ENCODE measurements around the gene ADH5.
"Not testable (repeated sequence)": the region's sequence is repeated elsewhere in the genome, so short reads cannot be mapped to it uniquely, and the experiment has no call there.

ADH5 gene

DNA sequence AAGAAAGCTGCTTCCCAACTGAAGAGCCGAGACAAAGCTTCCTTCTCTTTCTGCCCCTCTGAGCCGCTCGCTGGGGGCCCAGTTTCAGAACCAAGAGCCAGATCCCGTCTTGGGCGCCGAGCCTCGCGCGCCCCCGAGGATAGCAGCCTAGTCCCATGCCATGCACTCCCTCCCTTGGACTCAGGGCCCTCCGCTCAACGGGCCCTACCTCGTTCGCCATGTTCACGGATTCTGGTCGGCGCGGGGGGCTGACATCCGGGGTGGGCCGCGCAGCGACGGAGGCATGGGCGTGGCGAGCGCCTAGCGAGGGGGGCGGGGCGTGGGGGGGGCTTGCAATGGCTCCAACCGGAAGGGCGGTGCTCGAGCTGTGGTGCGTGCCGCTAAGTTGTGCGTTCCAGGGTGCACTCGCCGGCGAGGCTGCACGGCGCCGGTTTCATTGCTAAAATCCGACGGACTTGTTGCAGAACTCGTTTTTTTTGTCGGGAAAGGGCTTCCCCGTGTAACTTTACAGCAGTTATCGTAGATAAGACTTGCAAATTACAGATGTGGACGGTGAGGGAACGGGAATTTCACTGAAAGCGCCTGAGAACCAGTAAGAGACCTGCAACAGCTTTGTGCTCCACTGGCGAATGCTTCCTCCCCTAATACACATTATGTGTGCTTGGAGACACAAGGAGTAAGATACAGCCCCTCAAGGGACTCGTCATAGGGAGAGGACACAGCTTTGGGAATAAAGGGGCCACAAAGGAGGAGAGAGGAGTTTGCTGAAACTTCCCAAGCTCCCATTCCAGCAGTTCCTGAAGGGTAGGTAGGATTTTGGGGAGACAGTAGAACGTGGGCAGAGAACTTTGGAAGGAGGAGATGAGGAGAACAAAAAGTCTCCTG, at the start of gene ADH5:
Gene ADH5 (minus strand): TSS at position 308 of the 885 bp plus-strand sequence. CDS start 88 bp downstream, at position 220.
- peak; percentile 93 for DNase-seq (ENCODE audit: low spot score)

DNA sequence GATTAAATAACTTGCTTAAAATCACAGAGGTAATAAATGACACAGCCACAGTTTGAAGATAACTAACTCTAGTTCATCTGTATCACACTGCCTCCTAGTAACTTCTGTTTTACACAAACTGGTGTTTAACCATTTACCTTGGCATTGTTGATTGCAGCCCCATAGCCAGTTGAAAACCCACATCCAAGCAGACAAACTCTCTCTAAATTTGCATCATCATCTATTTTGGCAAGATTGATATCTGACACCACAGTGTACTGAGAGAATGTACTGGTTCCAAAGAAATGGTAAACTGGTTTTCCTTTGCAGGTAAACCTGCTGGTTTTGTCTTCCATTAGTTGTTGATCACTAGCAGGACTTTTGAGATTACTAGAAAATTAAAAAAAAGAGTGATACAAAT, 47.7 kb upstream of the ADH5 start:
- DNase-seq (ENCODE audit: low spot score): no peak

DNA sequence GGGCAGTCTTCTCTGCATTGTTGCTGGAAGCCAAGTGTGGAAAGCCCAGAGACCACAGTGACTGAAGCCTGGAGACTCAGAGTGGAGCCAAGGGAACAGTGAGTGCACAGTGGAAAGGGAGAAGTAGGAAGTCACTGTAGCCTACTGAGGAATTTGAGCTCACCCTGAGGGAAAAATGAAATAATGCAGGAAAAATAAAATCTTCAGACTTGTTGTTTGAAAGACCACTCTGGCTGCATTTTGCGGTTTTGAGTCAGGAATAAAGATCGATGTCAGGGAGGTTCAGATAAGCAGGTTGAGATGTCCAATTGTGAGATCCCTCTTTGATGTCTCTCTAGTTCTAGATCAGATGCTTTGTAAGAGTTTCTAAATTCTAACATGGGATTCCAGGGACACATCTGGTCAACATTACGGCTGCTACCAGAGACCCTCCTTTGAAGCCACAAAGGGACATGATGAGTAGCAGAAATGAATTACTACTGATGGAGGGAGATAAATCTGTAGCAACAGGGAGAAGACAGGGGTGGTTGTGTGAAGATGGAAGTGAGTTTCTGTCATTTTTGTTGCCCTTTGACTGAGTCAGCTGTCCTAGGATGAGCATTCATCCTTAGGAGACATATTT, 47.1 kb upstream of the ADH5 start:
- DNase-seq (ENCODE audit: low spot score): no peak

- DNase-seq (ENCODE audit: low spot score): no peak
These were observed 46.0 kb upstream of the ADH5 start for GRCh38 chr4:99134586-99134985.

- DNase-seq (ENCODE audit: low spot score): no peak
These were observed 42.8 kb upstream of the ADH5 start for GRCh38 chr4:99131378-99131777.

GRCh38 chr4:99126376-99126775, 37.8 kb upstream of the ADH5 start:
- DNase-seq (ENCODE audit: low spot score): no peak

DNA sequence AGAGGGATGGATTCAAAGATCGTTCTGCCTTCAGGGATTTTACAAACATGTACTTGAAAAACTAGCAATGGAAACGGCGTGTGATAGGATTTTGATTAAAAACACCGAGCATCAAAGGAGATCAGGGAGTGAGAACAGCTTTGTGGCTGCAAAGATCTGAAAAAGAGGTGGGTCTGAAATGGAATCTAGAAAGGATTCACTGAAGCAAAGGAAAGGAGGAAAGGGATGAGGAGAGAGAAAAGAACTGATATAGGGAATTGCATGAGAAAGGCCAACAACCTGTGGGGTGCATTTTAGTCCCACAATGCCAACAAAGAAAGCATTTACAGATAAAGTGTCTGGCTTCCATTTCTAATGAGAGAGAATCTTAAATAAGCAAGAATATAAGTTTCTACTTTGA, 32.4 kb upstream of the ADH5 start:
- DNase-seq (ENCODE audit: low spot score): no peak

GRCh38 chr4:99120501-99120900, 31.9 kb upstream of the ADH5 start:
- no peak for DNase-seq (ENCODE audit: low spot score)

DNA sequence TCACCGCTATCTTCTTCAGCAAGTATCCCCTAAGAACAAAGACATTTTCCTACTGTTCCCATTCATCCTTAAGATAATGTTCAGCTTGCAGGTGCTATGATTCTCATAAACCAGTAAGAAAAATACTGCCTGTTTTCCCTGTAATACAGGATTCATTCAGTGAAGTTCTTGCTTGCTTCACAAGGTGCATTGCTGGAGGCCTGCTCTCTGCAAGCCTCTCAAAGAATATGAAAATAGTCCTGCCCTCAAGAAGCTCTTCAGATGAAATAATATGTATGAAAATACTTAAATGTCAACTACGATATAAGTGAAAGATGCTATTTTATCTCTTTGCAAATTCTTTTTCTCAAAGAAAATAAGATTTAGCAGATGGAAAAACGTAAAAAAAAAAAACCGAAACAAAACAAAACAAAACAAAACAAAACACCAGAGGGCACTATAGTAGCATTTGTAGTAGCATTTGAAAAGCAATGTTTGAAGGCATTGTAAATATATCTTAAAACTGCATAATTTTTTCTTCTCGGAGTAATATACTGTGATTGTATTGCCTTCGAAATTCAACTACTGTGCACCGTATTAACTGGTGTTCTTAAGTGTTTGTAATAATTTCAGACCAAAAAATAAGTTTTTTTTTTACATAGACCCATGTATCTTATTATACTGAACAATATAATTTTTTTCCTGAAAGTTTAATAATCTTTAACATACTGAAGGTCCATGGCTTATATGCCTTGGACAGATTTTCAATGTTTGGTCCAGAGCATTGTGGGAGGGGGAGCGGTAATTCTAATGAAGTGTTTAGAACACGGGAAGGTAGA, 29.5 kb upstream of the ADH5 start:
- no peak for DNase-seq (ENCODE audit: low spot score)

- not testable (repeated sequence) for DNase-seq (ENCODE audit: low spot score)
These were observed 28.7 kb upstream of the ADH5 start for GRCh38 chr4:99117122-99117841.

DNA sequence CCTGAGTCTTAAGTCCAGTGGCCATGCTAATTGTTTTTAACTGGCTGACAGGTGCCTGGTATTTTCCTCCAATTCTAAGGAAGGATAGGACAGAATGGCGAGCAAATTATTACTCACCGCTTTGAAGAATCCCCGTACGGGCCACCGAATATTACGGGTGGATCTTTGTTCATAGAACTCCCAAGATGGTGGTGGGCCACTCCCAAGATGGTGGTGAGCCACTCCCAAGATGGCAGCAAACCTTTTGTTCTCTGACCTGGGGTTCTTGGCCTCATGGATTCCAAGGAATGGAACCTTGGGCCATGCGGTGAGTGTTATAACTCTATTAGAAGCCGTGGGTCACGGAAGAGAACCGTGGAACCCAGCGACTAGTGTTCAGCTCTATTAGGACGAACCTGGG, 20.7 kb upstream of the ADH5 start:
- DNase-seq (ENCODE audit: low spot score): not testable (repeated sequence)

- DNase-seq (ENCODE audit: low spot score): no peak
These were observed 15.6 kb upstream of the ADH5 start for GRCh38 chr4:99104153-99104552.

DNA sequence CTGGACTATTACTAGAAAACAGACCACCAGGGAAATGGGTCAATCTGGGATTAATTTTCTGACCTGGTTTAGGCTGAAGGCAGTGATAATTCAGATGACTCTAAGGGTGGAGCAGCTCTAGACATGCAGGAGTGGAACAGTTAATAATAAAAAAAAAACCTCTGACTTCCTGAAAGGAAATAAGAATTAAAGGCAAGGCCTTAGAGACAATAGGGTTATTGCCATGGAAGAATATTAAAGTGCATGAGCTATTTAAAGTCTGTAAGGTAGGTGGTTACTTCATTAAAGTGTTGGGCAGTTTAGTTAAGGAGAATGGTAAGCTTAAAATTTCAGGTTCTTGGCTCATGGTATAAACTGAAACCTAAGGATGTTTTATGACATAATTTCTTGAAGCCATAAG, 14.6 kb upstream of the ADH5 start:
- no peak for DNase-seq (ENCODE audit: low spot score)

DNA sequence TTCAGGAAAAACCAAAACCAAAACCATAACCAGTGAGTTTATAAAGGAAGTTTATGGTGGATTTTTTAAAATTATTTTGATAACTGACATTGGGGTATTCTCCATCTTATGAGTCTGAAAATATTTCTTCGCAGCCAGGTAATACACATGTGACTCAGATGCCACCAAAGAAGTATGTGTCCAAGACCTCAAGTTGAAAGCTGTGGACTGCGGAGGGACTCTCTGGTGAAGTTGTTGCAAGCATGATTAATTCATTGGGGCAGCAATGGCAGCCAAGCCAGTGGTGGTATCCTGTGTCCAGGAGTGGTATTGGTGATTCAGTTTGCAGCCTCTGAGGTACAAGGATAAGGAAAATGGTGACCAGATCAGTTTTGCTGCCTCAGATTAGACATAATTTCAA, 14.0 kb upstream of the ADH5 start:
- DNase-seq (ENCODE audit: low spot score): no peak

DNA sequence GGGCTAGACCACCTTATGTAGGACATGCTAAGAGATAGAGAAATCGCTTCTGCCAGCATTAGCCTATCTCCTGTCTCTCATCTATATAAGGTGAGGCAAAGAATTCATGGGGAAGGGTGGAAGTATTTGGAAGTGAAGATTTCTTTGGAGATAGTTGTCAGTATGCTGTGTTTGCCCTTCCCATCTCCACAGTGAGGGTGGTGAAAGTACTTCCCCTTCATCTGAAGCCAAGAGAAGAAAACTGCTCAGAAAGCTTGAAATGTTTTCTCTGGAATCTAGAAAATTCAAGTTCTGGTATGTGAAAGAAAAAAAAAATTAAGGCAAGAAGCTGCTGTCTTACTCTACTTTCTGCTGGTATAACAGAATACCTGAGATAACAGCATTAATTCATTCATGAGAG, 12.3 kb upstream of the ADH5 start:
- no peak for DNase-seq (ENCODE audit: low spot score)

DNA sequence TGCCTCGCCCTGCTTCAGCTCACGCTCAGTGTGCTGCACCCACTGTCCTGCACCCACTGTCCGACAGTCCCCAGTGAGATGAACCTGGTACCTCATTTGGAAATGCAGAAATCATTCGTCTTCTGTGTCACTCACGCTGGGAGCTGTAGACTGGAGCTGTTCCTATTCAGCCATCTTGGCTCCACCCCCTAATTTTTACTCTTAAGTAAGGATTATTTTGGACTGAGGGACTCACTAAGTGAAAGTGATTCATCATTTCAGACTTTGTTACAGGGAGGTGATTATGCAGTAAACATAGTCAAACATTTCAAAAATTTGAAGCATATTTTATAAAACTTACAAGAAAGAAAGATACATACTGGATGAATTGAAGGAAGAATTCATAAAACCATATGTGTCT, 11.2 kb upstream of the ADH5 start:
- not testable (repeated sequence) for DNase-seq (ENCODE audit: low spot score)

DNA sequence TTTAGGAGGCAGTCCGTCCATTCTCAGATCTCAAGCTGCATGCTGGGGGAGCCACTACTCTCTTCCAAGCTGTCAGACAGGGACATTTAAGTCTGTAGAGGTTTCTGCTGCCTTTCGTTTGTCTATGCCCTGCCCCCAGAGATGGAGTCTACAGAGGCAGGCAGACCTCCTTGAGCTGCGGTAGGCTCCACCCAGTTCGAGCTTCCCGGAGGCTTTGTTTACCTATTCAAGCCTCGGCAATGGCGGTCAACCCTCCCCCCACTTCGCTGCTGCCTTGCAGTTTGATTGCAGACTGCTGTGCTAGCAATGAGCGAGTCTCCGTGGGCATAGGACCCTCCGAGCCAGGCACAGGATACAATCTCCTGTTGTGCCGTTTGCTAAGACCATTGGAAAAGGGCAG, 10.7 kb upstream of the ADH5 start:
- DNase-seq (ENCODE audit: low spot score): no peak

GRCh38 chr4:99091841-99092240, 3.3 kb upstream of the ADH5 start:
- DNase-seq (ENCODE audit: low spot score): not testable (repeated sequence)

- DNase-seq (ENCODE audit: low spot score): no peak
These were observed 2.6 kb upstream of the ADH5 start for GRCh38 chr4:99091216-99091575.

GRCh38 chr4:99090481-99091215, 2.1 kb upstream of the ADH5 start:
- DNase-seq (ENCODE audit: low spot score): no peak

DNA sequence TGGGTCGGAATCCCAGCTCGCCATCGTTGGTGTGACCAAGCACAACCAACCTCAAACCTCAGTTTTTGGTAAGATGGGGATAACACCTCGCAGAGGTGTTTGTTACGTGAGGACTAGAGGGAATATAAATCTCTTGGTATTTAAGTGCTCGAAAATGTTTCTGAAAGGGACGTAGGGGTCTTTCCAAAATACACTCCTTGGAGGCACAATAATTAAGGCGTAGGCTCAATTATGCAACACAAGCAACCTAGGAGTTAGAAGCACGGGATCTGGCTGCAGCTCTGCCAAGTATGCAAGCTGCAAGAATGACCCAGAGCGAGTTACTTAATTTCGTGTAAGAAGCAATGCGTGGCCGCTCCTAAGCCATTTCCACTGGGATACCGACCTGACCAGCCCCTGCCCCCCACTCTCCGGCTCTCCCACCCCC, 552 bp downstream of the ADH5 start:
- DNase-seq (ENCODE audit: low spot score): no peak
